PC-3 (cell line): Measurements from ENCODE around the gene SPR.

Experiments used
- EZH2 ChIP-seq: fragments of 300-600 bp; sonication (generic); IDR thresholded peaks from one replicate; pipeline ENCODE4 v1.6.1; 2017; ENCODE audit warnings: antibody characterized with exemption, mild to moderate bottlenecking, low read length; ENCODE audit not compliant: unreplicated experiment
- EZH2phosphoT487 ChIP-seq: fragments of 300-600 bp; sonication (generic); IDR thresholded peaks from 2 replicates; pipeline ENCODE4 v1.6.1; 2018; ENCODE audit warnings: mild to moderate bottlenecking, antibody characterized with exemption, low read length, borderline replicate concordance
- TF ChIP-seq, protein P1 (sequence below): fragments of 300-600 bp; sonication (generic); conservative IDR thresholded peaks from 2 replicates; pipeline ENCODE4 v1.5.1; 2017; ENCODE audit warnings: antibody characterized with exemption, low read depth, mild to moderate bottlenecking, low read length

DNA sequence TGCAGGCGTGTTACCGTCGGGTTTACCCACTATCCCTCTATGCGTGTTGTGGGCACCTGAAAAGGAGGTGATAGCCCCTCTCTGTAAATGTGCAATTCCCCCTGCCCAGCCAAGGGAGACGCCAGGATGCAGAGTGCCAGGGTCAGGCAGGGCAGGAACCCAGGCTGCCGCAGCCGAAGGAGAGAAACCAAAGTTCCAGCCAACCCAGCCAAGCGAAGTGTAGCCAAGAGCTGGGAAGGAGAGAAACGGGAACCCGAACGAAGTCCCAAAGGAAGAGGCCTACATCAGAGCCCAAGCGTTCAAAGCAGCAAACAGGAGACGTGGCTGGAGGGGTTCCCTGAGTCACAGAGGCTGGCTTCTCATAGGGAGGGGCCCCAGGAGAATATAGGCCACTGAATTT, 24.2 kb upstream of the SPR start:
- TF ChIP-seq, protein P1, sequence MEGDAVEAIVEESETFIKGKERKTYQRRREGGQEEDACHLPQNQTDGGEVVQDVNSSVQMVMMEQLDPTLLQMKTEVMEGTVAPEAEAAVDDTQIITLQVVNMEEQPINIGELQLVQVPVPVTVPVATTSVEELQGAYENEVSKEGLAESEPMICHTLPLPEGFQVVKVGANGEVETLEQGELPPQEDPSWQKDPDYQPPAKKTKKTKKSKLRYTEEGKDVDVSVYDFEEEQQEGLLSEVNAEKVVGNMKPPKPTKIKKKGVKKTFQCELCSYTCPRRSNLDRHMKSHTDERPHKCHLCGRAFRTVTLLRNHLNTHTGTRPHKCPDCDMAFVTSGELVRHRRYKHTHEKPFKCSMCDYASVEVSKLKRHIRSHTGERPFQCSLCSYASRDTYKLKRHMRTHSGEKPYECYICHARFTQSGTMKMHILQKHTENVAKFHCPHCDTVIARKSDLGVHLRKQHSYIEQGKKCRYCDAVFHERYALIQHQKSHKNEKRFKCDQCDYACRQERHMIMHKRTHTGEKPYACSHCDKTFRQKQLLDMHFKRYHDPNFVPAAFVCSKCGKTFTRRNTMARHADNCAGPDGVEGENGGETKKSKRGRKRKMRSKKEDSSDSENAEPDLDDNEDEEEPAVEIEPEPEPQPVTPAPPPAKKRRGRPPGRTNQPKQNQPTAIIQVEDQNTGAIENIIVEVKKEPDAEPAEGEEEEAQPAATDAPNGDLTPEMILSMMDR = no peak
- TF ChIP-seq EZH2phosphoT487 (no peak), EZH2 (no peak)
